Stimulated activated CD4-positive, alpha-beta T cell treated with anti-CD3 and anti-CD28 coated beads, Interleukin-4, amount 100 ng/mL, for 4 hours (primary cell): ENCODE measurements around the gene RPE.
A peak's percentile ranks its signal among the peaks of the same experiment; 100 is the strongest.

ENCODE experiments used
- DNase-seq, 2 experiments: peaks; one replicate each; pipeline ENCODE4 v3.0.0-alpha.2; 2020

The RPE gene

DNA sequence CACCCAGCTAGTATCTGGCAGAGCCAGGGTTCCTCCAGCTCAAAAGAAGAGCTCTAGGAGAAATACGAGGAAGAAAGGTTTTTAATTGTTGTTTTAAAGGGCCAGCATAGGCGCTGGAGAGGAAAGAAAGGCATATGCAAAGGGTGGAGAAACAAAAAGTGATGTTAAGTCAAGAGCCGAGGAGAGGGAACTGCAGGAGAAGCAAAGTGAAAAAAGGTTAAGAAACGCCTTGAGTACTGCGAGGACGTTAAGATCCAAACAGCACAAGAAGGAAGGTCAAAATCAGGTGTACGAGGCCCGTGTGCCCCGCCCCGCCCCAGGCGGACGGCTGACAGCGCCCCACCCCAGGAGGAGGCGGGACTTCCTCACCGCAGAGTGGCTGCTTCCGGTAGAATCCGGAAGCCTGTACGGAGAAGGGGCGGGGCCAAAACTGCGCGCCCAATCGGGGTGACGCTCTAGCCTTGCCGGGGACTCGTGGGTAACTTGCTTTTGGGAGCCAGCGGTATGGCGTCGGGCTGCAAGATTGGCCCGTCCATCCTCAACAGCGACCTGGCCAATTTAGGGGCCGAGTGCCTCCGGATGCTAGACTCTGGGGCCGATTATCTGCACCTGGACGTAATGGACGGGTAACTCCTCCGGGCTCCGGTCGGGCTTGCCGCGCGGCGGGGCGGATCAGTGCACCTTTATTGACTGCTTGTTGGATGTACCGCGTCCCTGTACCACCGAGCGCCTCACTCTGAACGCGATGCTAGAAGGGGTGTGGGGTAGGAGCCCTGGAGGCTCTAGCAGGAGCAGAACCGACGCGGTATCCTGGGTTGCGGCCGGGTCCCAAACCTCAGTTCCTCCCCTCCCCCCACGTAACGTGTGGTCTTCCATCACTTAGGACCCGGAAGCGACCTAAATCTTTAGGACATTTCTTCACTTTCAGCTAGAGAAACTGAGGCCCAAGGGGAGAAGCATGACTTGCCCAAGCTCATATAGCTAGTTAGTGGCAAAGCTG is at the start of gene RPE:
Gene RPE (plus strand): TSS at position 481 of the 1,000 bp plus-strand sequence. CDS start 24 bp downstream, at position 505.
- DNase-seq, result peak; percentile 96 to 98

DNA sequence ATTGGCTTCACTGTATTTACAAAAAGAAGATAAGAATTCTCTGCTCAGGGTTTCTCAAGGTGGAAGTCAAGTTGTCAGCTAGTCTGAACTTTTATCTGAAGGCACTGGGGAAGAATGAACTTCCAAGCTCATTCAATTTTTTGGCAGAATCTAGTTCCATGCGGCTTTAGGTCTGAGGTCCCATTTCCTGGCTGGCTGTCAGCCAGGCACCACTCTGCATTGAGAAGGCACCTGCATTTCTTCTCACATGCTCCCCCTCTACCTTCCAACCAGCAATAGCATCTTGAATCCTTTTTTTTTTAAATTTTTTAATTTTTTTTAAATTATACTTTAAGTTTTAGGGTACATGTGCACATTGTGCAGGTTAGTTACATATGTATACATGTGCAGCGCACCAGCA is 46.2 kb upstream of the RPE start:
- DNase-seq, result no peak

DNA sequence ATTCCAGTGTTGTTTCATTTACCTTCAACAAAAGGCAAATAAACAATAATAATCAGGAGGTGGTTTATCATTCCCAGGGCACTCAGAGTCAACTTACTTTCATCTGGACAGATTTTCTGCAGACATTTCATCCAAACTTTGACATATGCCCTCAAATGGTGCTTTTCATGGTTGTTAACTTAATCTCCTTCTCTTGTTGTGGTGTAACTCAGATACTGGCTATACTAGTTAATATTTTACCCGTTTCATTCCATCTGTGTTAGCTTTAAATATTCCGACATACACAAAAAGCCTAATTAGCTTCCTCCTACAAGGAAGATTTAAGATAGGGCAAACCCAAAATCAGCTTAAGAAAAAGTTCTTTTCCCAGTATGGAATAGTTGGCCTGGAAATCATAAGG is 44.4 kb upstream of the RPE start:
- DNase-seq, result no peak

- DNase-seq, result no peak
Measured at GRCh38 chr2:209960045-209960444, 42.4 kb upstream of the RPE start.

- peak; percentile 3 to 23 for DNase-seq
Measured at GRCh38 chr2:209960676-209961630, 41.5 kb upstream of the RPE start.

GRCh38 chr2:209965723-209966122 is 36.7 kb upstream of the RPE start:
- no peak for DNase-seq

- DNase-seq, result no peak
Measured at GRCh38 chr2:209969692-209970091, 32.7 kb upstream of the RPE start.

DNA sequence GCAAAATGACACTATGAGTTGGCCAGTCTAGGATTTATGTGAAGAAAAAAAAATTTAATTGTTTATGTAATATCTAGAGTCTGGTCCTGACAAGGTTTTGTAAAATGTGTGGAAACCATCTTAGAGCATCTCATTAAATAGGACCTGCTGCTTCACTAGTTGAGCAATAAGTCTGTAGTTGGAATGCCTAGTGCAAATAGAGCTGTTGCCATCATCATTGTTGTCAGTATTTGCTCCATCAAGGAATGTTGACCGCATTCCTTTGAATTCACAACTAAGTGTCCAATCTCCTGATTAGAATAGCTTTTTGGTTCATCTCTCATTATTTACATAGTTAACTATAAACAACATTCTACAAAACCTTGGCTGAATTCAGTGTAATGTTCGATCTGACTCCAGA is 32.2 kb upstream of the RPE start:
- DNase-seq, result no peak

- DNase-seq, result no peak
Measured at GRCh38 chr2:209970711-209971110, 31.7 kb upstream of the RPE start.

- no peak for DNase-seq
Measured at GRCh38 chr2:209973328-209973727, 29.1 kb upstream of the RPE start.

GRCh38 chr2:209974576-209974975 is 27.9 kb upstream of the RPE start:
- DNase-seq, result no peak

DNA sequence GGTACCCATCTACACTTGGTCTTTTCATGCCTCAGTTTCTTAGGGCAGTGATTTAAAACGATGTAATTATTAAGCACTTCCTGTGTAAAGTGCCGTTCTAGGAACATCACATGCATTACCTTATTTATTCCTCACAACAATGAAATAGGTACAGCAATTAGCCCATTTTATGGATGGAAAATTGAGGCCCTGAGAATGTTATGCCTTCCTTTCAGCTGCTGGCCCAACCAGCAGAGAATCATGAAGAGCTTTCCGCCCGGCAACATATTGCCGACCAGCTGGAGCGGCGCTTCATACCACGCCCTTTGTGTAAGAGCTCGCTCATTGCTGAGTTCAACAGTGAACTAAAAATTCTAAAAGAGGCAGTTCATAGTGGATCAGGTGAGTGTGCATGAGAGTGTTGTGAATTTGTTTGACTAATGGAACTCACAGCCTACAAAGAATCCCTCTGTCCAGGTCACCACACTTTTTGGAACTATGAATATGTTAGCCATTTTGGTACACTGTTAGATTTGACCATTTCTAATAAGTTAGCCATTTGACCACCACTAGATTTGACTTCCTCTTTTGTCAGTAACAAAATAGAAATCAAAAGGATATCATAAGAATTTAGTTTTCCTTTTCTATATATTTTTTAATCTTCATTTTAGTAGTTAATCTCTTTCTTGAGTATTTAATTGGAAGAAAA is 25.6 kb upstream of the RPE start:
- DNase-seq, result no peak

DNA sequence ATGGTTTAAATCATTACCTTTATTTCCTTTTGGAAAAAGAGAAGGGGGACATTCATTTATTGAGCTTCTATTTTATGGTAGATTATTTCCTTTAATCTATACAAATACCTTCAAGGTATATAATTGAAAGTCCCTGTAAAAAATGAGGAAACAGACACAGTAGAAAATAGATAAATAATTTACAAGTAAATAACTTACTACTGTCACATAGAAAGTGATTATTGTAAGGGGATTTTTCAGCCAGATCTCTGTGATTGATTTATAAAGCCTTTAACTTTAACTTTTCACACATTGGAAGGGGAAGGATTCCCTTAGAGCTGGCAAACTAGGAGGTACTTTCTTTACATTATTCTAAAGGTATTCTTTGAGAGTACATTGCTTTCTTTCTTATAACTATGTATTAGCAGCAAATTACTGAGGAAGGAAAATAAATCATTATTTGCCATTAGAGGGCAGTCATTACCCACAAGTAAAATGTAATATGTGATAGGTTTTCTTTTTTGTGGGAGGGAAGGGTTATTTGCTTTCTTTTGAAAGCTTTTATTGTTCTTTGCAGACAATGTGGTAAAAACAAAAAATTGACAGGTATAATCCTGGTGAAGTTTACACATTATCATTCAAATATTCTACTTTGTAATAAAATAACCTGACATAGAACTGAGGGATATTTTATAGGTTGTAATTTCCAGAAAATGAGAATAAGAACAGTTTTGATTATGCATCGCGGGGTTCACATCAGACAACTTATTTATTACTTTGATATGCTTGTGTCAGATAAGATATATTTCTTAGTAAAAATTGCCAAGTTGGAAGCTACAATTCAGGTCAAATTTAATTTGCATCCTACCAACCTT is 24.8 kb upstream of the RPE start:
- no peak for DNase-seq

- no peak for DNase-seq
Measured at GRCh38 chr2:209984291-209984690, 18.1 kb upstream of the RPE start.

- no peak for DNase-seq
Measured at GRCh38 chr2:209985874-209986273, 16.6 kb upstream of the RPE start.

- no peak for DNase-seq
Measured at GRCh38 chr2:209986415-209986814, 16.0 kb upstream of the RPE start.

- no peak for DNase-seq
Measured at GRCh38 chr2:209988010-209988409, 14.4 kb upstream of the RPE start.

- no peak for DNase-seq
Measured at GRCh38 chr2:209990838-209991237, 11.6 kb upstream of the RPE start.

GRCh38 chr2:209993968-209994367 is 8.5 kb upstream of the RPE start:
- no peak for DNase-seq

DNA sequence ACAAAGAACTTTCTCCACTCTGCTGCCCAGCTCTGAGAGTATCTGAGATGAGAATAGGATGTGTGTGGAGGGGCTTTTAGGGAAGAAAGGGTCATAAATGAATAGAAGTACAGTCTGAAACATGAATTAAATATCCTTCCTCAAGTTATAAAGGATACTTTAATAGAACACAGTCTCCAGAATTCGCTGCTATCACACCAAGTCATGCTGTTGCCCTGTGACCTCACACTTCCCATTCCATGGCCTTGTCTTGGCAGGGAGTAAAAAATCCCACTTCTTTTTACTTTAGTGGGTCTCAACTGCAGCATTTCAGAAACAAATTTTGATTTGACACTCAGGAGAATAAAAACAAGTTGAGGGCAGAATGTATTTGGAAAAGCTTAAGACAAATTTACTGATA is 3.8 kb upstream of the RPE start:
- DNase-seq, result no peak

DNA sequence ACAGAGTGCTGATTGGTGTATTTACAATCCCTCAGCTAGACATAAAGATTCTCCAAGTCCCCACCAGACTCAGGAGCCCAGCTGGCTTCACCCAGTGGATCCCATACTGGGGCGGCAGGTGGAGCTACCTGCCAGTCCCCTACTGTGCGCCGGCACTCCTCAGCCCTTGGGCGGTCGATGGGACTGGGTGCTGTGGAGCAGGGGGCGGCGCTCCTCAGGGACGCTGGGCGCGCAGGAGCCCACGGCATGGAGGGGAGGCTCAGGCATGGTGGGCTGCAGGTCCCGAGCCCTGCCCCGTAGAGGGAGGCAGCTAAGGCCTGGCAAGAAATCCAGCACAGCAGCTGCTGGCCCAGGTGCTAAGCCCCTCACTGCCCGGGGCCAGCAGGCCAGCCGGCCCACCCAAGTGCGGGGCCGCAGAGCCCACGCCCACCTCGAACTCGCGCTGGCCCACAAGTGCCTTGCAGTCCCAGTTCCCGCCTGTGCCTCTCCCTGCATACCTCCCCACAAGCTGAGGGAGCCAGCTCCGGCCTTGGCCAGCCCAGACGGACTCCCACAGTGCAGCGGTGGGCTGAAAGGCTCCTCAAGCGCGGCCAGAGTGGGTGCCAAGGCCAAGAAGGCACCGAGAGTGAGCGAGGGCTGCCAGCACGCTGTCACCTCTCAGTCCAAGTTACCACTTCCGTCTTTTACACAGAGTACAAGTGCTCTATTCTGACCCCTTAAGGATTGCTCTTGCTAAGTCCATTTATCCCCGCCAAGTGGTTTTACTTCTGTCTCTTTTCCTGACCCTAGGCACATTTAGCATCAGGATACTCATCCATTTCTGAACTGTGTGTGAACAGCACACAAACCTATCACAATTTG is 1.7 kb upstream of the RPE start:
- DNase-seq, result no peak
